Smooth muscle cell (in vitro differentiated cells): ENCODE data around the gene PCDH19. TPM values are rescaled to one million over a fixed set of nuclear protein-coding genes. Genes with fewer than 3 reads are reported as not detected.

Experiments used
- DNase-seq: peaks from one replicate; lab custom pipeline; 2025; ENCODE audit not compliant: unreplicated experiment; lab: John Stamatoyannopoulos, UW
- H2AFZ ChIP-seq: fragments of 200-600 bp; sonication (generic); 2 replicates; pipeline ENCODE4 v1.6.0; 2016; ENCODE audit warnings: antibody characterized with exemption, low read depth, mild to moderate bottlenecking
- H3F3A ChIP-seq: fragments of 200-600 bp; sonication (generic); 2 replicates; pipeline ENCODE4 v1.6.0; 2017; ENCODE audit warnings: antibody characterized with exemption, low read depth
- H3K27ac ChIP-seq: fragments of 200-600 bp; sonication (generic); 2 replicates; pipeline ENCODE4 v1.5.1; 2016; ENCODE audit warnings: low read depth, mild to moderate bottlenecking
- H3K27me3 ChIP-seq: fragments of 200-600 bp; sonication (generic); 2 replicates; pipeline ENCODE4 v1.6.1; 2016; ENCODE audit warnings: low read depth, mild to moderate bottlenecking
- H3K36me3 ChIP-seq: fragments of 200-600 bp; sonication (generic); 2 replicates; pipeline ENCODE4 v1.5.1; 2016; ENCODE audit warnings: low read depth
- H3K4me1 ChIP-seq: fragments of 200-600 bp; sonication (generic); 2 replicates; pipeline ENCODE4 v1.5.1; 2016; ENCODE audit warnings: low read depth
- H3K4me2 ChIP-seq: fragments of 200-600 bp; sonication (generic); 2 replicates; pipeline ENCODE4 v1.6.0; 2016; ENCODE audit warnings: mild to moderate bottlenecking
- H3K4me3 ChIP-seq: fragments of 200-600 bp; sonication (generic); 2 replicates; pipeline ENCODE4 v1.5.1; 2016; ENCODE audit warnings: mild to moderate bottlenecking
- H3K79me2 ChIP-seq: fragments of 200-600 bp; sonication (generic); 2 replicates; pipeline ENCODE4 v1.6.0; 2016; ENCODE audit warnings: low read depth, mild to moderate bottlenecking
- H3K9ac ChIP-seq: fragments of 200-600 bp; sonication (generic); 2 replicates; pipeline ENCODE4 v1.6.0; 2016; ENCODE audit warnings: low read depth
- H3K9me3 ChIP-seq: fragments of 200-600 bp; sonication (generic); replicated peaks from 2 replicates; pipeline ENCODE4 v1.5.1; 2016; ENCODE audit warnings: low read depth
- H4K20me1 ChIP-seq: fragments of 200-600 bp; sonication (generic); 2 replicates; pipeline ENCODE4 v1.6.0; 2016; ENCODE audit warnings: low read depth
- WGBS: methylation state at CpG from one replicate; pipeline ENCODE4 v1.1.7; 2016; ENCODE audit warnings: low lambda C conversion rate; 5-methylcytosine and 5-hydroxymethylcytosine counted together
- polyA plus RNA-seq: library from polyadenylated mRNA; unstranded; fragments of >200 nt; fragmentation: Nextera tagmentation; extraction: Ambion mirVana; gene quantifications from 2 replicates; pipeline ENCODE4 v1.2.1, GENCODE V29; 2016
- total RNA-seq: library from RNA; depleted of rRNA; stranded (reverse); fragments of >200 nt; gene quantifications from 2 replicates; pipeline ENCODE4 v1.2.3, GENCODE V29; 2014
- TF ChIP-seq, protein P1 (sequence below): fragments of 200-600 bp; sonication (generic); IDR thresholded peaks from 2 replicates; pipeline ENCODE4 v1.5.1; 2017; ENCODE audit warnings: borderline replicate concordance, mild to moderate bottlenecking, antibody characterized with exemption; ENCODE audit not compliant: insufficient read depth, poor library complexity, severe bottlenecking

The PCDH19 gene
- total and polyA plus RNA-seq, 2 experiments from 2014 or later = 7.5 to 16.8 TPM

GRCh38 chrX:100315566-100315965 is 94.5 kb downstream of the PCDH19 start:
- peak overlapping the region; percentile 4 for H3K4me2 ChIP-seq
- H3K9me3 ChIP-seq = no peaks in the 10 kb centered on the region
- no peaks in the 10 kb centered on the region for H3K36me3 ChIP-seq
- TF ChIP-seq, protein P1, sequence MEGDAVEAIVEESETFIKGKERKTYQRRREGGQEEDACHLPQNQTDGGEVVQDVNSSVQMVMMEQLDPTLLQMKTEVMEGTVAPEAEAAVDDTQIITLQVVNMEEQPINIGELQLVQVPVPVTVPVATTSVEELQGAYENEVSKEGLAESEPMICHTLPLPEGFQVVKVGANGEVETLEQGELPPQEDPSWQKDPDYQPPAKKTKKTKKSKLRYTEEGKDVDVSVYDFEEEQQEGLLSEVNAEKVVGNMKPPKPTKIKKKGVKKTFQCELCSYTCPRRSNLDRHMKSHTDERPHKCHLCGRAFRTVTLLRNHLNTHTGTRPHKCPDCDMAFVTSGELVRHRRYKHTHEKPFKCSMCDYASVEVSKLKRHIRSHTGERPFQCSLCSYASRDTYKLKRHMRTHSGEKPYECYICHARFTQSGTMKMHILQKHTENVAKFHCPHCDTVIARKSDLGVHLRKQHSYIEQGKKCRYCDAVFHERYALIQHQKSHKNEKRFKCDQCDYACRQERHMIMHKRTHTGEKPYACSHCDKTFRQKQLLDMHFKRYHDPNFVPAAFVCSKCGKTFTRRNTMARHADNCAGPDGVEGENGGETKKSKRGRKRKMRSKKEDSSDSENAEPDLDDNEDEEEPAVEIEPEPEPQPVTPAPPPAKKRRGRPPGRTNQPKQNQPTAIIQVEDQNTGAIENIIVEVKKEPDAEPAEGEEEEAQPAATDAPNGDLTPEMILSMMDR = no peak
- H3K4me1 ChIP-seq = no peaks in the 10 kb centered on the region
- no peaks in the 10 kb centered on the region for H3K79me2 ChIP-seq
- no peak for DNase-seq
- H3F3A ChIP-seq = no peaks in the 10 kb centered on the region
- 72% methylated on average over 3 of the region's 3 CpGs for WGBS
- H2AFZ ChIP-seq = no peak overlapping the region
- H3K9ac ChIP-seq = no peak overlapping the region
- H3K27me3 ChIP-seq = no peaks in the 10 kb centered on the region
- no peaks in the 10 kb centered on the region for H4K20me1 ChIP-seq
- no peak overlapping the region for H3K27ac ChIP-seq
- H3K4me3 ChIP-seq = no peak overlapping the region

- DNase-seq = no peak
- TF ChIP-seq, protein P1 = no peak
- no peaks in the 10 kb centered on the region for H3F3A ChIP-seq
Measured at GRCh38 chrX:100299559-100299958, 110.5 kb downstream of the PCDH19 start.

GRCh38 chrX:100297728-100298127 is 112.3 kb downstream of the PCDH19 start:
- WGBS = 78% methylated on average over 1 of the region's 1 CpG
- Histone ChIP-seq H3K79me2 (no peaks in the 10 kb centered on the region), H3K4me3 (no peak overlapping the region), H3K27ac (no peak overlapping the region), H3K27me3 (no peaks in the 10 kb centered on the region), H4K20me1 (no peaks in the 10 kb centered on the region), H3F3A (no peaks in the 10 kb centered on the region), H3K9me3 (no peaks in the 10 kb centered on the region), H3K4me1 (no peaks in the 10 kb centered on the region), H2AFZ (no peak overlapping the region), H3K9ac (no peak overlapping the region), H3K4me2 (no peak overlapping the region), H3K36me3 (no peaks in the 10 kb centered on the region)
- DNase-seq = no peak
- TF ChIP-seq, protein P1 = no peak

More at GRCh38 chrX:100299559-100299958, 110.5 kb downstream of the PCDH19 start:
- no peak overlapping the region for H3K4me2 ChIP-seq
- H3K27me3 ChIP-seq = no peaks in the 10 kb centered on the region
- no peak overlapping the region for H3K27ac ChIP-seq
- H3K4me1 ChIP-seq = no peaks in the 10 kb centered on the region
- no peak overlapping the region for H2AFZ ChIP-seq
- H3K79me2 ChIP-seq = no peaks in the 10 kb centered on the region
- no peaks in the 10 kb centered on the region for H4K20me1 ChIP-seq
- no peak overlapping the region for H3K9ac ChIP-seq
- no peak overlapping the region for H3K4me3 ChIP-seq
- H3K36me3 ChIP-seq = no peaks in the 10 kb centered on the region
- no peaks in the 10 kb centered on the region for H3K9me3 ChIP-seq
- 86% methylated on average over 2 of the region's 2 CpGs for WGBS

- no peak overlapping the region for H3K4me2 ChIP-seq
Measured at GRCh38 chrX:100296183-100296753, 113.8 kb downstream of the PCDH19 start.

More at GRCh38 chrX:100296183-100296753, 113.8 kb downstream of the PCDH19 start:
- TF ChIP-seq, protein P1 = no peak
- no peaks in the 10 kb centered on the region for H3K4me1 ChIP-seq
- H3K36me3 ChIP-seq = no peaks in the 10 kb centered on the region
- WGBS = 82% methylated on average over 21 of the region's 21 CpGs
- H3K27ac ChIP-seq = no peak overlapping the region
- no peak overlapping the region for H3K4me3 ChIP-seq
- no peak overlapping the region for H2AFZ ChIP-seq
- no peaks in the 10 kb centered on the region for H3K9me3 ChIP-seq
- no peaks in the 10 kb centered on the region for H3K79me2 ChIP-seq
- no peak overlapping the region for H3K9ac ChIP-seq
- H4K20me1 ChIP-seq = no peaks in the 10 kb centered on the region
- no peaks in the 10 kb centered on the region for H3F3A ChIP-seq
- no peak for DNase-seq
- H3K27me3 ChIP-seq = no peaks in the 10 kb centered on the region
